MCF 10A (cell line): Measurements from ENCODE around the gene NEK1. TPM values are rescaled to one million over a fixed set of nuclear protein-coding genes. Genes with fewer than 3 reads are reported as not detected.

Experiments used
- BruUV-seq: library from RNA; stranded (reverse); fragments of 400-500 nt; replicated peaks from 2 replicates; lab custom pipeline; 2021; lab: Mats Ljungman, UMichigan
- CTCF ChIA-PET: fragments of 300-600 bp; sonication (Branson Sonifier 250); formaldehyde crosslinking; extraction: SDS; loops from one replicate; lab custom pipeline; 2021; ENCODE audit warnings: antibody characterized with exemption, inconsistent platforms; lab: Yijun Ruan, JAX
- POLR2A ChIA-PET: fragments of 300-600, 350-650 bp; sonication (Branson Sonifier 250); formaldehyde crosslinking; extraction: SDS; loops from one replicate; lab custom pipeline; 2020; ENCODE audit warnings: antibody characterized with exemption, inconsistent platforms; lab: Yijun Ruan, JAX
- DNase-seq: peaks from one replicate; pipeline ENCODE4 v3.0.0-alpha.2; 2018; ENCODE audit not compliant: unreplicated experiment
- H3K27ac Mint-ChIP-seq: one replicate; pipeline ENCODE4 v1.8.0; 2022; ENCODE audit warnings: mild to moderate bottlenecking, low read depth, mixed read lengths; ENCODE audit not compliant: unreplicated experiment
- H3K27me3 Mint-ChIP-seq: one replicate; pipeline ENCODE4 v1.8.0; 2022; ENCODE audit warnings: mixed read lengths; ENCODE audit not compliant: insufficient read depth, unreplicated experiment
- H3K36me3 Mint-ChIP-seq: one replicate; pipeline ENCODE4 v1.8.0; 2022; ENCODE audit warnings: mild to moderate bottlenecking, moderate library complexity, mixed read lengths; ENCODE audit not compliant: insufficient read depth, unreplicated experiment
- H3K4me1 Mint-ChIP-seq: one replicate; pipeline ENCODE4 v1.8.0; 2022; ENCODE audit warnings: mixed read lengths; ENCODE audit not compliant: insufficient read depth, unreplicated experiment
- H3K4me3 Mint-ChIP-seq: one replicate; pipeline ENCODE4 v1.8.0; 2022; ENCODE audit warnings: mild to moderate bottlenecking, moderate library complexity, mixed read lengths; ENCODE audit not compliant: unreplicated experiment
- H3K9me3 Mint-ChIP-seq: one replicate; pipeline ENCODE4 v1.8.0; 2022; ENCODE audit warnings: mixed read lengths; ENCODE audit not compliant: unreplicated experiment
- intact Hi-C: fragments of 100-400 bp; cut with micrococcal nuclease; formaldehyde crosslinking; loops from 2 replicates; pipeline ENCODE4 v1.14.1; 2022
- total RNA-seq: library from RNA; stranded (reverse); gene quantifications from 2 replicates; pipeline ENCODE4 v1.2.3, GENCODE V29; 2022
- TF ChIP-seq, protein P1 (sequence below): fragments of 200-600 bp; IDR thresholded peaks from one replicate; pipeline ENCODE4 v1.8.0; 2022; ENCODE audit warnings: antibody characterized with exemption, mild to moderate bottlenecking; ENCODE audit not compliant: unreplicated experiment

Gene NEK1
- total RNA-seq, 1 experiment from 2014 or later, result 15.5 TPM

DNA sequence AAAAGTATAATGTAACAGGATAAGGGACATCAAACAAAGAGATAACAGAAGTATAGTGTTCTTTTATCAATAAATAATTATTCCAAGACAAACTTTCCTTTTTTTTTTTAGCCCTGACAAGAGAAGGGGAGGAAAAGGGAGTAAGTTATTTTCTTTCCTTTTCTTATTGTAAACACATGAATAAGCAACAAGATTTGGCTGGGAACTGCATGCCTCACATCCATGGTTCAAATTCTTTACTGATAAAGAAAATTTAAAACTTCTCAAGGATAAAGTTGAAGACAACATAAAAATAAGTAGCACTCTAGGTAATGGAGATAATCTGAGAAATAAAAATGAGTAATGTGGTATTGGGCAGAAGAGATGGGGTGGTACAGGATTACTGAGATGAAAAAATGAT lies 71.6 kb downstream of the NEK1 start:
- Mint-ChIP-seq H3K4me3 (no peak overlapping the region), H3K36me3 (peaks cover 9% of the 10 kb centered on the region), H3K9me3 (peaks cover 1% of the 10 kb centered on the region), H3K27me3 (no peaks in the 10 kb centered on the region), H3K27ac (no peak overlapping the region), H3K4me1 (no peaks in the 10 kb centered on the region)
- POLR2A ChIA-PET, result no interaction called here
- no peak for DNase-seq
- TF ChIP-seq, protein P1, sequence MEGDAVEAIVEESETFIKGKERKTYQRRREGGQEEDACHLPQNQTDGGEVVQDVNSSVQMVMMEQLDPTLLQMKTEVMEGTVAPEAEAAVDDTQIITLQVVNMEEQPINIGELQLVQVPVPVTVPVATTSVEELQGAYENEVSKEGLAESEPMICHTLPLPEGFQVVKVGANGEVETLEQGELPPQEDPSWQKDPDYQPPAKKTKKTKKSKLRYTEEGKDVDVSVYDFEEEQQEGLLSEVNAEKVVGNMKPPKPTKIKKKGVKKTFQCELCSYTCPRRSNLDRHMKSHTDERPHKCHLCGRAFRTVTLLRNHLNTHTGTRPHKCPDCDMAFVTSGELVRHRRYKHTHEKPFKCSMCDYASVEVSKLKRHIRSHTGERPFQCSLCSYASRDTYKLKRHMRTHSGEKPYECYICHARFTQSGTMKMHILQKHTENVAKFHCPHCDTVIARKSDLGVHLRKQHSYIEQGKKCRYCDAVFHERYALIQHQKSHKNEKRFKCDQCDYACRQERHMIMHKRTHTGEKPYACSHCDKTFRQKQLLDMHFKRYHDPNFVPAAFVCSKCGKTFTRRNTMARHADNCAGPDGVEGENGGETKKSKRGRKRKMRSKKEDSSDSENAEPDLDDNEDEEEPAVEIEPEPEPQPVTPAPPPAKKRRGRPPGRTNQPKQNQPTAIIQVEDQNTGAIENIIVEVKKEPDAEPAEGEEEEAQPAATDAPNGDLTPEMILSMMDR, result no peak
- CTCF ChIA-PET, result no interaction called here
- BruUV-seq, result no TSS peak
- intact Hi-C loops, result no loop called here

DNA sequence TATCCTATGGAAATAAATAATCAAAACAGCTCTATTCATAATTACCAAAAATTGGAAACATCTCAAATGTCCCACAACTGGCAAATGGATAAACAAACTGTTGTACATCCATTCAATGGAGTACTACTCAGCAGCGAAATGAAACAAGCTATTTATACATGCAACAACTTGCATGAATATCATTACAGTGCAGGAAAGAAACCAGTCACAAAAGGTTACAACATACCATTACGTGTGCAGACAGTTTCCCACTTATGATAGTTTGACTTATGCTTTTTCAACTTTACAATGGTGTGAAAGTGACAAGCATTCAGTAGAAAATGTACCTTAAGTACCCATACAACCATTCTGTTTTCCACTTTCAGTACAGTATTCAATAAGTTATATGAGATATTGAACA lies 82.3 kb downstream of the NEK1 start:
- no peak overlapping the region for H3K4me3 Mint-ChIP-seq
- CTCF ChIA-PET, result interaction anchor here (0.5 to 0.7 kb wide), 2 partner anchors 18 to 621 kb away, joined by 3 read pairs; no protein-coding TSS in a partner anchor
- BruUV-seq, result no TSS peak
- TF ChIP-seq, protein P1, result no peak
- H3K36me3 Mint-ChIP-seq, result peaks cover 26% of the 10 kb centered on the region
- intact Hi-C loops, result no loop called here
- H3K9me3 Mint-ChIP-seq, result no peaks in the 10 kb centered on the region
- DNase-seq, result peak; percentile 27
- H3K27ac Mint-ChIP-seq, result no peak overlapping the region
- H3K4me1 Mint-ChIP-seq, result no peaks in the 10 kb centered on the region
- no peaks in the 10 kb centered on the region for H3K27me3 Mint-ChIP-seq
- POLR2A ChIA-PET, result no interaction called here

DNA sequence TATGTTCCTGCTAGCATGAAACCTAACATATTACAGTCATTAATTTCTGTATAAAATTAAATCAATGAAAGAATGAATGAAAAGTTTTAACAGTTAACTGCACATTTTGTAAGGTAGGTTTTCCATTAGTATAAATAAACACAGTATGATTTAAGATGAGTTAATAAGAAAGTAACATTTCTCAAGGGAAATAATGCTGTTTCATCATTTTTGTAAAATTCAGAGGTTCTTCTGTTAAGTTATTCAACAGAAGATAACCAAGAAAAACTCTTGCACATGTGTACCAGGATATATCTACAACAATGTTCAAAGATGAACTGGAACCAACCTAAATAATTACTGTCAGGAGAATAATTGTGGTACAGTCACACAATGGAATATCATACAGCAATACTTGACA lies 88.6 kb downstream of the NEK1 start:
- no TSS peak for BruUV-seq
- H3K27ac Mint-ChIP-seq, result no peak overlapping the region
- no peak for DNase-seq
- intact Hi-C loops, result no loop called here
- CTCF ChIA-PET, result interaction anchor here (0.7 kb wide), 1 partner anchor 245 kb away, joined by 3 read pairs; no protein-coding TSS in a partner anchor
- TF ChIP-seq, protein P1, result no peak
- H3K9me3 Mint-ChIP-seq, result peaks cover 5% of the 10 kb centered on the region
- peaks cover 17% of the 10 kb centered on the region for H3K36me3 Mint-ChIP-seq
- H3K4me1 Mint-ChIP-seq, result no peaks in the 10 kb centered on the region
- H3K27me3 Mint-ChIP-seq, result no peaks in the 10 kb centered on the region
- POLR2A ChIA-PET, result no interaction called here
- H3K4me3 Mint-ChIP-seq, result no peak overlapping the region

DNA sequence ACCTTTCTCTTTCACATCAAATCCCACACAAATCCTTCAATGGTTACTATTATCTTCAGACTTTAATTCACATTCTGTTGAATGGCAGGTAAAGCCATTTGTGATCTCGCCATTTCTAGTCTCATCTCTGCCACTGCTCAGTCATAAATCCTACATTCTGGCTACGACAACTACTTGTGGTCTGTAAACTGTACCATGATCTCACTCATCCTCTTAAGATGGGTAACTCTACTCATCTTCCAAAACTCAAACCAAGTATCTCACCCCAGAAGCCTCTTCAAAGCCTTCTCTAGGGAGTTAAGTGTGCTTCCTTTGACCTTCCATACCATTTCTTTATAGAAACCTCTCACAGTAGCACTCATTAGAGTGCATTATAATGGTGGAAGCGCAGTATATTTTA lies 101.8 kb downstream of the NEK1 start:
- Mint-ChIP-seq H3K27ac (no peak overlapping the region), H3K4me1 (no peaks in the 10 kb centered on the region), H3K27me3 (no peaks in the 10 kb centered on the region), H3K9me3 (peaks cover 7% of the 10 kb centered on the region), H3K4me3 (no peak overlapping the region), H3K36me3 (peaks cover 15% of the 10 kb centered on the region)
- no TSS peak for BruUV-seq
- POLR2A ChIA-PET, result no interaction called here
- CTCF ChIA-PET, result no interaction called here
- DNase-seq, result no peak
- TF ChIP-seq, protein P1, result no peak
- intact Hi-C loops, result no loop called here
